GM13977 (cell line): ENCODE measurements around the gene FMN1.

Source experiments
- DNase-seq: peaks from one replicate; pipeline ENCODE4 v3.0.0; 2012; ENCODE audit warnings: low spot score
- CTCF ChIP-seq: IDR thresholded peaks from 2 replicates; pipeline ENCODE4 v1.5.1; 2012; ENCODE audit warnings: mild to moderate bottlenecking, control low read depth; ENCODE audit not compliant: insufficient read depth; ENCODE audit errors: extremely low read depth, missing control alignments
- in situ Hi-C: fragments of 300-500 bp; cut with MboI; formaldehyde crosslinking; loops from one replicate; pipeline ENCODE4 v1.12.0; 2022; ENCODE audit warnings: low sequenced_read_pairs, low pct_unique_long_range_greater_than_20kb, mixed read lengths, inconsistent platforms; ENCODE audit not compliant: unreplicated experiment

The FMN1 gene

GRCh38 chr15:32977506-32977905 is 217.0 kb downstream of the FMN1 start:
- in situ Hi-C loops: no loop called here
- TF ChIP-seq CTCF: no peak

DNA sequence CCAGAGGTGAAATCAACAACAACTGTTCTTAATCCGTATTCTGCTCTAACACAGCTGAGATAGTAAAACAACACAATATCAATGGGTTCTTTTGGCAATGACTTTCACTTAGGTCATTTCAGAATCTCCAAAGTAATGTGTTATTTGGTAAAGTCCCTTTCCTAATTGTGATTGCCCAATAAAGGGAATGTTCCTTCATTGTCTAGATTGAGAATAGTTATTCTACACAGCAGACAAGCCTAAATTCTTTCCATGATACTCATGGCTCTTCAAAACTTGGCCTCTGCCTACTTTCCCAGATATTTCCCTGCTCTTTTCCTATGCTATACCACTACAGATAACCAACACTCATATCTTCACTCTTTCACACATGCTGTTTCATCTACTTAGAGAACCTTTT is 219.8 kb downstream of the FMN1 start:
- in situ Hi-C loops: no loop called here
- no peak for DNase-seq
- TF ChIP-seq CTCF: no peak

More at GRCh38 chr15:32977506-32977905, 217.0 kb downstream of the FMN1 start:
- DNase-seq: no peak

DNA sequence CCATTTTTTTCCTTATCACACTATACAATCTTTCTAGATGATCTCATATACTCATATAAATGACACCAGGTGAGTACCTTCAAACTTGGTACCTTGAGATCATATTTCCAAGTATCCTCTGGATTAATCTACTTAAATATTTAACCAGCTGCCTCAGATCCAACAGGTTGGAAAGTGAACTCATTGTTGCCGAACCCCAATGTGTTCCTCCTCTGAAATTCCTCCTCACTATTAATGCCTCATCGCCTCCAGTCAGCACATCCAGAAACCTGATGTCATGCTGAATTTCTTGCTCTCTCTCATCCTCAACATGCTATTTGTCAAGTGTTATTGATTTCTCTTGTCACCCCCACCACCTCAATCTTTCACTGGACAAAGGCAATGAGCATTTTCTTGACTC is 221.8 kb downstream of the FMN1 start:
- in situ Hi-C loops: no loop called here
- DNase-seq: no peak
- no peak for TF ChIP-seq CTCF

DNA sequence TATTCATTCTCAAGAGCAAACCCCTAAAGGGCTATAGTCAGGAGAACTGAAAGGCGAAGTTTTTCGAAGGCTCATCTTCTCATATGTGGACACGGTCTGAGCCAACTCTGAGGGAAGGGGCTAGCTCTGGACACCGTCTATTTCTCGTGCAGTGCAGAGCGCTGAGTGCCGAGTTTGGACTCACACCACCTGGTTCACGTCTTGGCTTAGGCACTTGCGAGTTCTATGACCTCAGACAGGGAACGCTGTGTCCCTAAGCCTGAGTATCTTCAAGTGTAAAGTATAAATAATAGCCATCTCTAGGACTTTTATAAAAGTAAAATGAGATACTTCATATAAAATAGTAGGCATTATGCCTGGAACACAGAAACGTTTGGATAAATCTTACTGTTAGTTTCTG is 223.7 kb downstream of the FMN1 start:
- TF ChIP-seq CTCF: no peak
- no peak for DNase-seq
- in situ Hi-C loops: no loop called here

- TF ChIP-seq CTCF: no peak
- no peak for DNase-seq
- in situ Hi-C loops: no loop called here
Observed at GRCh38 chr15:32967521-32967920, 227.0 kb downstream of the FMN1 start.

DNA sequence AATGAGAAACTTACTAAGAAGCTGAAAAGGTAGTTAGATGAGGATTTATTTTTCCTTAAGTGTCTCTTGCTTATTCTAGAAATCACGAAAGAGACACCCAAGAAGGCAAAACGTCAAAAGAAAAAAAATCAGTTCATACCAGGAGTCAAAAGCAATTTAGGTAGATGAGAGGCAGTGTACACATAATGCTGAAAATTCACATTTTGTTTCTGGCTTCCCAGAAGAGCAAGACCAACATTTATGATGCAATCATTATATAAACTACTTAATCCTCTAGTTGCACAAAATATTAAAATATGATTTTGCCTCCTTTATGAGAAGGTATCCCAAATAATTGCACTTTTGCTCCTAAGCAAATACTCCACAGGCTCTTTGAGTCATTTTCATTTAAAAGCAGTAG is 228.0 kb downstream of the FMN1 start:
- no peak for DNase-seq
- in situ Hi-C loops: no loop called here
- no peak for TF ChIP-seq CTCF

DNA sequence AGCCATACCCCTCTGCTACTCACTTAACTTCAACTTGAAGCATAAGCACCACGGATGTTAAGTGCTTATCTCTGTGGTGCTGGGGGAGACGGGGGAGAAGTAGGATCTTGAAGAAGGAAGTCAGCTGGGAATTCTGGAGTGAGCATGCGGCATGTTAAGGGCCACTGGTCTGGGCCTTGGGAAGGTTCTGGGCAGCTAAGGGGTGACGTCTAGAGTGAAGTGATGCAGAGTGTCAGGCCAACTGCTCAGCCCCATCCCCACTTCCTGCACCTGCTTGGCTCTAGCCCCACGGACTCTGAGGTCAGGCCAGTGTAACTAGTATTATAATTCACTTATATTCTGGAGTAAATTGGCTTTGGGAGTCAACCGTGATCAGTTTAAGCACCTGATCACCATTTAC is 228.6 kb downstream of the FMN1 start:
- DNase-seq: no peak
- in situ Hi-C loops: no loop called here
- TF ChIP-seq CTCF: no peak
